Glomerular visceral epithelial cell (primary cell): ENCODE data around the gene RCAN2.

Experiments used
- DNase-seq: peaks from one replicate; pipeline ENCODE4 v3.0.0-alpha.2; 2016; ENCODE audit errors: extremely low spot score

The RCAN2 gene

DNA sequence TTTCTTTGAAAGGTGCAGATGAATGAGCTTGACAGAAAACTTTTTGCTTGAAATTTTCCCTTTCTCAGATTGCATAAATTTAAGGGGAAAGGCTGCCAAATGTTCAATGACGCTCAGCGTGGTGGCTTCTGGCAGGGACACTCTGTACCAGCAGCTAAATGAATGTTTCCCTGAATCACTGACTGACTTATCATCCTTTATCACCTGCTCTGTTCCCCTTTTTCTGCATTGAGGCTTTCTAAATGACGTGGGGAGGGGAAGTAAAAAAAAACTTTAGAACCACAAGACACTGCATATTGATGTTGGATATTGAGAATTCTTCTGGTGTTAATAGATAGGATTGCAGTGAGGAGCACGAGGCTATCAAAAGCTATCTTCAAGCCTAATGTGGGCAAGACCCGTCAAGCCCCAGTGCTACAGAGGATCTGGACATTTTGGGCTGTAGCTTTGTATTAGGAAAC is 273.5 kb downstream of the RCAN2 start:
- no peak for DNase-seq

DNA sequence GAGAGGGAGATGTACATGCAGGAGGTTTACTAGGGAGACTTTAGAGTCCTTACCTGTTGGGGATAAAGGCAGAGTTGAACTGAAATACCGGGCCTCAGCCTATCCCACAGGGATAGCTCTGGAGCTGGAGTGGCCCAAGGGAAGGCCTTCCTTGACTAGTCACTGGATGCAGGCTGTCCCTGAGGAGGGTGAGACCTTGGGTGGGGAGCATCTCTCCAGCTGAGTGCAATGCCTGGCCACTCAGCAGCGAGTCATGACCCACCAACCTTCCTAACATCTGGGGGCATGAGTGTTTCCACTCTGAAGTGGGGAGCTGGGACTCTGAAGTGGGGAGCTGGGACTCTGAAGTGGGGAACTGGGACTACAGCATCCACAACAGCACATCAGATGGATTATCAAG is 274.4 kb downstream of the RCAN2 start:
- no peak for DNase-seq

DNA sequence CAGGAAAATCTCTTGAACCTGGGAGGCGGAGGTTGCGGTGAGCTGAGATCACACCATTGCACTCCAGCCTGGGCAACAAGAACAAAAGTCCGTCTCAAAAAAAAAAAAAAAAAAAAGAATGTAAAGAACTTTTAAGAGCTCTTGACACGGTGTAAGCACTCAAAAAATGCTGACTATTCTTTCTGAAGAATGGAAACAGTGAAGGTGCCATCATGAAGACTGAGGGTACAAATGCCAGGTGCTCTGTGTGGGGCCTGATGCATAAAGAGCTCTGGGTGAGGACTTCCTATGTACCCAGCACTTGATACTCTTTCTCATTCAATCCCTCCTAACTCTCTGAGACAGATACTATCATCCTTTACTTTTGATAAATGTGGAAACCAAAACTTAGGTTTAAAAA is 275.5 kb downstream of the RCAN2 start:
- DNase-seq = no peak

DNA sequence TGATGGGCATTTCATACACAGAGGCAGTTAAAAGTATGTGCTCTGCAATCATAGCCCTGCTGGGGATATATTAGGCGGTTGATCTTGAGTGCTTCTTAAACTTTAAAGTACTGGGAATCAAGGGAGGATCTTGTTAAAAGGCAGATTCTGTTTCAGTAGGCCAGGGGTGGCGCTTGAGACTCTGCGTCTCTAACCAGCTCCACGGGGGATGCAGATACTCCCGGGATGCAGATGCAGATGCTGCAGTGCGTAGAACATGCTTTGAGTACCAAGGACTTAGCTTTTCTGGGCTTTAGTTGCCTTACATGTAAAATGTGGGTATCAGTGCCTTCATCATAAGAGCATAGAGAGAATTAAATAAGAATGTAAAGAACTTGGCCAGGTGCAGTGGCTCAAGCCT is 276.0 kb downstream of the RCAN2 start:
- DNase-seq = no peak

DNA sequence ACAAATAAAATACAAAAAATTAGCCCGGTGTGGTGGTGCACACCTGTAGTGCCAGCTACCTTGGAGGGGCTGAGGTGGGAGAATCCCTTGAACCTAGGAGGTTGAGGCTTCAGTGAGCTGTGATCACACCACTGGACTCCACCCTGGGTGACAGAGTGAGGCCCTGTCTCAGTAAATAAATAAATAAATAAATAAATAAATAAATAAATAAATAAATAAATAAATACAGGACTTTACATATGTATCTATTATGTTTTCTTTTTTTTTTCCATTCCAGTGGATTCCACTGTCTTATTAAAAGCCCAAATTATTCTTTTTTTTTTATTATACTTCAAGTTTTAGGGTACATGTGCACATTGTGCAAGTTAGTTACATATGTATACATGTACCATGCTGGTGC is 279.3 kb downstream of the RCAN2 start:
- DNase-seq = no peak

DNA sequence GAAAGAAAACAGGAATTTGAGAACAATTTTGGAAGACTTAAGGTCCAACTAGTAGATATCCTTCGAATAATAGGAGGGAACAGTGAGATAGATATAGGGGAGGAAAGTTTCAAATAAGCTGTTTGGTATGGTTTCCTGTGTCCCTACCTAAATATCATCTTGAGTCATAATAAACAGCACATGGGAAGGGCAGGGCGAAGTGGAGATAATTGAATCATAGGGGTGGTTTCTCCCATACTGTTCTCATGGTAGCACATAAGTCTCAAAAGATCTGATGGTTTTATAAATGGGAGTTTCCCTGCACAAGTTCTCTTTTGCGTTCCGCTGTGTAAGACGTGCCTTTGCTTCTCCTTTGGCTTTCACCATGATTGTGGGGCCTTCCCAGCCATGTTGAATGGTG is 281.0 kb downstream of the RCAN2 start:
- no peak for DNase-seq

DNA sequence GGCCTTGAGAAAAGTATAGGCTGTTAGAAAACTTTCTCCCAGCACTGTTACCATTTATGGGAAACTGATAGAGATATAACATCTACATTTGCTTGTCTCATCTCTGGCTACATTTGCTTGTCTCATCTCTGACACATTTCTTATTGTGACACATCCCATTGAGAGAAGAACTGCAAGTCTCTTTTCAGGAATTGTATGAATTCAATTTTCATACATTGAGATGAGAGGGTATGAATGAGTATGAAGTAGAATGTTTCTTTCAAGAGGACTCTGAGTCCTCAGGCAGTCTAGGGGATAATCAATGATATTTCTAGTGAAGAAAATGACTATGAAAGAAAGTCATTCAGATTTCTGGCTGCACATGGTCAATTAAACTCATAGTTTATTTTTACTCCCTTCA is 282.9 kb downstream of the RCAN2 start:
- no peak for DNase-seq

DNA sequence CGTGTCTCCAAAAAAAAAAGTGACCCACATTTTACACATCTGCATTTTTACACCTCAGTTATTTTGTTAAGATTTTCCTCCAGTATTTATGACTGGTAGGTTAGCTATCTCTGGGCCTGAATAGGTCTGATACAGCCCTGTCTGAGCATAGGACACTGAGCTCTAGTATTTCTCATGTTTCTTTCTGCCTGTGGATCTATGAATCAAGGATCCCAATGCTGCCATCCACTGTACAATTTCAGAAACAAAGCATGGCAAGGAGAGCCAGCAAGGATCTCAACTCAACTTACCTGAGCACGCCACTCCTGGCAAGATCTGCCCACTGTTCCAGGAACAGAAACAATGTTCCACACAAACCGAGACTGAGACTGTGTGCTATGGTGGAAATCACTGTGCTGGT is 284.1 kb downstream of the RCAN2 start:
- no peak for DNase-seq

DNA sequence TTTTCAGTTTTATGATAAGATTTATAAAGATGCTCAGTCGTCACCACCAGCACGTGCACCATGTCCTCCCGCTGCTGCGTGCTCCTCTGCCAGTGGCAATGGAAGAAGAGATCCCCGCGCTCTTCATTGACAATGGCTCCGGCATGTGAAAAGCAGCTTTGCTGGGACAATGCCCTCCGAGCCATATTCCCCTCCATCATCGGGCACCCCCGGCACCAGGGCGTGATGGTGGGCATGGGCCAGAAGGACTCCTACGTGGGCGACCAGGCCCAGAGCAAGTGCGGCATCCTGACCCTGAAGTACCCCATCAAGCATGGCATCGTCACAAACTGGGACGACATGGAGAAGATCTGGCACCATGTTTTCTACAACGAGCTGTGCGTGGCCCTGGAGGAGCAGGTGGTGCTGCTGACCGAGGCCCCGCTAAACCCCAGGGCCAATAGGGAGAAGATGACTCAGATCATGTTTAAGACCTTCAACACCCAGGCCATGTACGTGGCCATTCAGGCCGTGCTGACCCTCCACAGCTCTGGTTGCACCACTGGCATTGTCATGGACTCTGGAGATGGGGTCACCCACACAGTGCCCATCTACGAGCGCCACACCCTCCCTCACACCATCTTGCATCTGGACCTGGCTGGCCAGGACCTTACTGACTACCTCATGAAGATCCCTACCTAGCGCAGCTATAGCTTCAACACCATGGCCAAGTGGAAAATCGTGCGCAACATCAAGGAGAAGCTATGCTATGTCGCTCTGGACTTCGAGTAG is 286.2 kb downstream of the RCAN2 start:
- no peak for DNase-seq

DNA sequence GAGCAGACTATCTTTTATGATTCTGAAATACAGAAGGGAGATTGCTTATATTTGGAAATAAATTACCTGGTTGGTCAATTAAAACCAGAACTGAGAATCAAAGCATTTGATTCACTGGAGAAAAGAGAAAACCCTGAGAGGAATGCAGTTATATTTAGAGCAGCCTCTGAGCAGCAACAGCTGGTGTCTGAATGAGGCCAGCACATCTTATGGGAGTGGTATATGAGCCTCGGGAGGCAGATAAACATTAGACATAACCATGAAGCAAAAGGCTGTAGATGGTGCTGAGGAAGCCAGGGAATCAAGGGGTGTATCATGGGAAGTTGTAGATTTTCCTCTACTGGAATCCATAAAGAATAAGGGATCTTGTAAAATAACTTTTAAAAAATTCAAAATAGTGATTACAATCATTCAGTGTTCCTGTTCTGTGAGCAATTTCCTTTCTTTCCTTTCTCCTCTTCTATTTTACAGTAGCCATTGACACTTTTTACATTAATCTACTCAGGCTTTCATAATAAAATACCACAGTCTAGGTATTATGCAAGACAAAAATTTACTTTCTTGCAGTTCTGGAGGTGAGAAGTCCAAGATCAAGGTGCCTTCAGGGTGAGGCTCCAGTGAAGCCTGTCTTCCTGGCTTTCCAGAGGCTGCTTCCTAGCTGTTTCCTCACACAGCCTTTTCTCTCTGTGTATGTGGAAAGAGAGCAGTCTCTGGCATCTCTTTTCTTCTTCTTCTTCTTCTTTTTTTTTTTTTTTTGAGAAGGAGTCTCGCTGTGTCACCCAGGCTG is 287.7 kb downstream of the RCAN2 start:
- no peak for DNase-seq

DNA sequence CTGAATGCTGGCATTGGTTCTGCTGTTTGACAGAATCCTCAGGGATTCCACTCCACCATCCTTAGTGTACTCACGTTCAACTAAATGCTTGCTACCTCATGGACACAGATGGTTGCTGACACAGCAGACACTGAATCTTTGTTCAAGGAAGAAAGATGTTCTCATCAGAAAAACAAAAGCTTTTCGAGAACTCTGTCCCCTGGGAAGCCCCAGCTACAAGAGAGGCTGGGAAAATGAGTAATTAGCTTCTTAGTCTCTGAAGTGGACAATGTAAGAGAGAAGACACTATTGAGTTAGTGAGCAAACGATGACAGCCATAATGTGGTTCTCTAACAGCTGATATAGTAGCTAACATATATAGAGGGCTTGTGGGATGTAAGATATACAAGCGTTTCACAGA is 289.5 kb downstream of the RCAN2 start:
- no peak for DNase-seq

DNA sequence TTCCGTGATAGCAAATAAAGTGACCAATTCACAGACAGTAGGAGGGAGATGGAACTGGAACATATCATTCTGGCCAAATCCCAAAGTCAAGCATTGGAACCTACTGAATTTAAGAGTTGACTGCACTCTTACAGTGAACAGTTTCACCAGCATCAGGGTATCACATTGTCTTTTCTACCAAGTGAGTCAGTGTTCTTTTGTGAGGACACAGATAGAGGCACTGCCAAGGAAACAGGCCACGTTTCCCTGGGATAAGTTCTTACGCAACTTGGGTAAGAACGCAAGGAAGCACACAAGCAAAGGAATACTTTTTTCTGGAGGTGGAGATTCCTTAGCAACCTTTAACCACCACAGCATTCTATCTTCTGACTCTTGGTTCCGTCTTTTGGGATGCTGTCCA is 291.9 kb downstream of the RCAN2 start:
- no peak for DNase-seq

DNA sequence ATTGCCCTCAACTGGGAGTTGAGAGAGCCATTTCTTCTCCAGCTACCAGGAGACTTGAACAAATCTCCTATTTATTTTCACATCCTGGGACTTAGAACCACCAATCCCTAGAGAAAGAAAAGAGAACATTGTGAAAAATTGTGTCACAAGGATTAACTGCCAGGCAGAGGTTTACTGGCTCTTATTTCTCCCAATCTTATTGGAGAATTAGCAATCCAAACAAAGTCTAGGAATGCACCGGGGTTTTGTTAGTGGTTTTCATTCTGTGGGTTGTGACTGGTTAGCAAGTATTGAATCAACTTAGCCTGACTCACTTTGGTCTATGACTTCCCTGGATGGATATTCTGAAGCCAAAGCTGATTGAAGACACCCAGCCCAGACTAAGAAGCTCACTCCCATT is 299.3 kb downstream of the RCAN2 start:
- DNase-seq = peak; percentile 63

DNA sequence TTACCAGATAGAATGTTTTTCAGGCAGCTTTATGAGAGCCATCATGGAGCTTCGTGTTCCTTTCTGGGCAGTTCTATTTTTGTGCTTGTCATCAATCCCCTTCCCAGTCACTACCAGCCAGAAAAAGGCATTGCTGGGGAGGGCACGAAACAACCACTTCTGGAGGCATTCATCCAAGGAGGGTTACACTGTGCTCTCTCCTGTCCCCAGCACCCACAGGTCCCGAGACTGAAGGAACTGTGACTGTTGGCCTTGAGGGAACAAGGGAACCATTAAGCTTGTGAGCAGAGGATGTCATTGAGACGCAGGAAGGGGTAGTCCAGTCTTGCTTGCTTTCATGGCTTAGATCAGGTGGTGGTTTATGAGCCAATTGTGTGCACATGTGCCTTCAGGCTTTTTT is 300.4 kb downstream of the RCAN2 start:
- no peak for DNase-seq

DNA sequence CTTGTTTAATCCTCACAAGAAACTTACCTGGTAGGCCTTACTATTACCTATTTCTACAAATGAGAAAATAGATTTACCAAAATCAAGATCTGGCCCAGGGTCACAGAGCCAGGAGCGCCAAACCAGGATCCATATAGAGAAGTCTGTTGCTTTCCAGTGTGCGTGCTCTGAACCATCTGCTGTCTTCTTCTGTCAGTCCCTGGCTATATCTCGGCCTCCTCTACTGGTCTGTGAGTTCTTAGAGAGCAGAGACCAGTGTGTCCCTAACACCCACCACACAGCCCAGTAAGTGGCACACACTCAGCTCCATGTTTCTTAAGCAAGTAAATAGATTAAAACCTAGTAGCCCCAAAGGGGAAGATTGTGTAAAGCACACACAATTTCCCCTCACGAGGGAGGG is 301.5 kb downstream of the RCAN2 start:
- no peak for DNase-seq

DNA sequence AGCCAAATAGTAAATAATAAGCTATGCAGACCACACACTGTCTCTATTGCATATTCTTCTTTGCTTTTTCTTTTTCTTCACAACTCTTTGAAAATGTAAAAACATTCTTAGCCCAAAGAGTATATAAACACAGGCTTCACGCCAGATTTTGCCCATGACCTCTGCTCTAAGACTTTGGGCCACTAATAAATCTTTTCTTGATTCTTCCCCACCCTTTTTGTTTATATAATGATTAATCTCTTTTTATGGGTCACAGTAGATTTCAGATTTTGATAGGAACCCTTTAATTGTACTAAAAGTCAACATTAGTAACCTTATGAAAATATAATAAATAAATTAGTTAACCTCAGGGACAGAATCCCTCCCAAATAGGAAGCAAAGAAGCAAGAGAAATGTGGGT is 304.7 kb downstream of the RCAN2 start:
- no peak for DNase-seq

DNA sequence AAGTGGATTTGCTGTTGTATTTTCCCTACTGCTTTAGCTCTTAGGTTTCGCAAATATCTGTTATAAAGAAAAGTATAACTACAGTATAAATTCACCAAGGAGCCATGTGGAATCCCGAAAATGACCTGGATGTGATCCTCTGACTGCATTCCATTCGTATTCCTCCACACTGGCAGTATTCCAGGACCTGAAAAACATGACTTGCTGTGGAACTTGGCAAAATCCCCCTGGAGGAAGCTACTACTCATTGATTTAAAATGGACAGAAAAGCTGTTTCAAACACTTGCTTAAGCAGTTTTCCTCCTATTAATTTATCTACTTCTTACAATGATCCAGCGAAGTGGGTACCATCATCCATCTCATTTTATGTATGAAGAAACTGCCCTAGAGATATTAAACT is 307.1 kb downstream of the RCAN2 start:
- peak; percentile 75 for DNase-seq

DNA sequence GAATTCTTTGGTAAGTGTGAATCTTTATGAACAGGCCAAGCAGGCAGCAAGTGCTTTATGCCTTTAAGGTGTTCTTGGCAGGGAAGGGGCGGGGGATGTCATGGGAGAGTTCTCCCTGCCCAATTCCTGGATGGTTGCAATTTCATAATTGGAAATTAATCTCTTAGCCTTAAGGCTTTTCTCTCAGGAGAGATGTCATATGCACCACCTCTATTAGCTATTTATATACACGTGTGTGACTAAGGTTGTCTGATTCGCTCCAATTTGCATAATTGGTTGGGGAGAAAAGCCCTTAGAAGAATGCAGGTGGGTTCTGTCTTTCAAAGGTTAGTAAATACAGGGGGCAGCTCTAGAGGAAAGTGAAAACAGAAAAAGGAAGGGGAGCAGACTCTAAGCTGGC is 315.3 kb downstream of the RCAN2 start:
- no peak for DNase-seq

DNA sequence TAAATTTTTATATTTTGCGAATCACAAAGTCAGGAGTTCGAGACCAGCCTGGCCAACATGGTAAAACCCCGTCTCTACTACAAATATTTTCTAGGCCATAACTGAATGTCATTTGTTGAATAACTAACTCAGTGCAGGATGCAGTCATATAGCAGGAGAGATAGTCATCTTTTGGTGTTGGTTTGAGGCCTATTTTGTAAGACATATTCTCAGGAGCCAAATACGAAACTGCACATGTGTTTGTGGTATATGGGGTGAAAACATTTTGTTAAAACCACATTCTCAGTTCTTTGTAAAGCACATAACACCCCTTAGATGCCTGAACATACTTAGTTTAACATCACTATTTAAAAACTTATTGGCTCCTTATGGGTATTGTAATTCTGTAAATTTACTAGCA is 315.8 kb downstream of the RCAN2 start:
- DNase-seq = no peak

DNA sequence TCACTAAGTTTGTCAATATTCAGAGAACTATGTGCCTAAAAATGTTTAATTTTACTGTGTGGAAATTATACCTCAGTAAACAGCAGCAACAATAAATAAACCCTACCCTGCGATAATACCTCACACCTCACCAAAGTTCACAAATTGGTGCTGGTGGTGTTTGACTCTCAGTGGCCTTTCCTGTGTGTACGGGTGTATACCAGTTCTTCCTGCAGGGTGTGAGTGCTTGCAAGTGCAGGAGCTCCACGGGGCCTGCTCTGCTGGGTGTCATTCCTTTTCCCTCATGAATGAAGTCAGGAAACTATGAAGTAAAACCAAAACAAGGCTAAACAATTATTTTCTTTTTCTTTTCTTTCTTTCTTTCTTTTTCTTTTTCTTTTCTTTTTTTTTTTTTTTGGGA is 316.3 kb downstream of the RCAN2 start:
- no peak for DNase-seq

DNA sequence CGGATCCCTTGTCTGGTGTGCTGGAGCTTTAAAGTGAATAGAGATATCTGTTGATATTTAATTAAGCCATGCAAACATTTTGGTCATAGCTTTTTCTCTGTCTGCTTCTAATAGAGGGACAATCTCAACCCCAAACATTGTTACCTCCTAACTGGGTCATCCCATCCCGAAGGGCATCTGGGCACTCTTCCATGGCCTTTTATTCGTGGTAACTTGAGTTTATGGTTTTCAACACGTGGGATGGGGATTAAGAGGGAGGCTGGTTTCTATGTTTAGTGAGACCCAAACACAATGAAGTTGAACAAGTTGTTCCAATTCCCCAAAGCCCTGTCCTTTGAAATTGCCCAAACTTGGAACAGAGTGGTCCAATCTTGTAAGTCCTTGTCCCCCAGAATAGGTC is 319.1 kb downstream of the RCAN2 start:
- DNase-seq = no peak
